NCI-H2227 (cell line): ENCODE measurements around the gene CFAP410.

Experiments
- DNase-seq: peaks from one replicate; lab custom pipeline; 2025; ENCODE audit not compliant: unreplicated experiment; lab: John Stamatoyannopoulos, UW

CFAP410 gene

DNA sequence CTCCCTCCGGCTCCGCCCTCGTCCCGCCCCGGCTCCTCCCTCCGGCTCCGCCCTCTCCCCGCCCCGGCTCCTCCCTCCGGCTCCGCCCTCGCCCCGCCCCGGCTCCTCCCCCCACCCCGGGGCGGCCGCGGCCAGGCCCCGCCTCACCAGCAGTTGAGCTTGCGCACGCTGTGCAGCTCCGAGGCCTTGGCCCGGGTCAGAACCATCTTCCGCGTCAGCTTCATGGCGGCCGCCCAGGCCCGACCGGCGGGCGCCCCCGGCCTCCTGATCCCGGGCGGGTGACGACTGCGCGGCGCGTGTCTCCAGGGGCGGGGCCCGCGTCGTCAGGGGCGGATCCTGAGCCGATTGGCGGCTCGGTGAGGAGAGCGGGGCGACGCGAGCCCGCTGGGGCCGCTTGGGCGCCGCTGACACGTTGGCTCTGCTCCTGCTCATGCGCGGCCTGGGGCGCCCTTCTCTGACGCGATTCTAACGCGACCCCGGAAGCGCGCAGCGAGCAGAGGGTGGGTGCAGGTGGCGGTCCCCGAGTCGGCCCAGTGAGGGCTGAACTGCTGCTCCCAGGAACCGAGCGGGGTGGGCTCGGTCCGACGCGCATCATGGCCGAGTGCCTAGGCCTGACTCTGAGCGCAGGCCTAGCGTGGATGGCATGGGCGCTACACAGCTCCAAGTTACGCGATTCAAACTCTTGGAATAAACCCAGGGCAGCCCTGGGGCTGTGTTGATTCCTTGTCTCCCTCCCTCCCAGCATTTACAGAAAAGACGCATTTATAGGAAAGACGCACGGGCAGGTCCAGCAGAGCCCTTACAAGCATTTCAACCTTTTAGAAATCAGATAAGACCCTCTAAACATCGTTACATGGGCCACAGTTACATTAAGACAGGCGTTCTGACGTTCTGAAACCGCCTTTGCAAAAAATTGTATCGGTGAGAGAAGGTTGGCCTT is at the start of gene CFAP410:
Gene CFAP410, minus strand, starts transcription at position 420 of the 940 bp plus-strand sequence. Its CDS starts 196 bp downstream, at position 224.
- peak; percentile 97 for DNase-seq

GRCh38 chr21:44384968-44385367 is 45.8 kb upstream of the CFAP410 start:
- no peak for DNase-seq

DNA sequence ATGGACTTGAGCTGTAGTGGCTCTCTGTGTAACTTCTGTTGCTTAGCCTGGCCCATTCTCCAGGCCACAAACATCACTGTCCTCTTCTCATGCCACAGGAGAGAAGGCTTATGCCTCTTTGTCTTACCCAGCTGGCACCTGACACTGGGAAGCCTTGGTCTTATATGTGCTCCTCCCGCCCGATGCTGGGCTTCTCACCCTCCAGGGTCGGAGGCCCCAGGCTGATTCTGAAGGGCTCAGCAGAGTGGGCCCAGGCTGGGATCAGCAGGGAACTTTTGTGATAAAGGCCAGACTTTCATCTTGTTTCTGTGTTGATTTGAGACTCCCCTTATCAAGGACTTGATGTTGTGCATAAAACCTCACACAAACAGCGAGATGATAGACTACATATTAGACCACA is 44.0 kb upstream of the CFAP410 start:
- DNase-seq, result no peak

GRCh38 chr21:44382536-44382935 is 43.3 kb upstream of the CFAP410 start:
- no peak for DNase-seq

DNA sequence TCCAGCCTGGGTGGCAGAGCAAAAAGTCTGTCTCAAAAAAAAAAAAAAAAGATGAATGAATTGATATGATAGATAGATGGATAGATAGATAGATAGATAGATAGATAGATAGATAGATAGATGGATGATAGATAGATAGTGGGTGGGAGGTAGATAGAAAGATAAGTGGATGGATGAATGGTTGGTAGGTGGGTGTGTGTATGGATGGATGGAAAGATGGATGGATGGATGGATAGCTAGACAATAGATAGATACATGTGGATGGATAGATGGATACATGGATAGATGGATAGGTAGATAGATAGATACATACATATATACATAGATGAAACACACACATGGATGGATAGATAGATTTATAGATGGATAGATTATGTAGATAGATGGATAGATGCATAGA is 42.7 kb upstream of the CFAP410 start:
- DNase-seq, result no peak

DNA sequence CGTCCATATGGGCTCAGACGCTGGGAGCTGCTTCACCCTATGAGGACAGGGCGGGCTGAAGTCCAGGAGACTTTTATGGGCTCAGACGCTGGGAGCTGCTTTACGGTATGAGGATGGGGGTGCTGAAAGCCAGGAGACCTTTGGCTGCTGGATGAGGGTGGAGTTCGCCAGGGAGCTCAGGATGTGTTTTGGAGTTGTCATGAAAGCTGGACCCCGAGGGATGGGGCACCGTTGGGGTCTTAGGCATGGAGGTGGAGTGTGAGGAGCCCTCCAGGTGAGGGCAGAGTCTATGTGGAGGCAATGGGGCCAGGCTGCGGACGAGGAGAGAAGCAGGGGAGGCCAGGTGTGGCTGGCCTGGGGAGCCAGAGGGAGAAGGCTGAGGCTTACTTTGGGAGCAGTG is 41.7 kb upstream of the CFAP410 start:
- DNase-seq, result no peak

DNA sequence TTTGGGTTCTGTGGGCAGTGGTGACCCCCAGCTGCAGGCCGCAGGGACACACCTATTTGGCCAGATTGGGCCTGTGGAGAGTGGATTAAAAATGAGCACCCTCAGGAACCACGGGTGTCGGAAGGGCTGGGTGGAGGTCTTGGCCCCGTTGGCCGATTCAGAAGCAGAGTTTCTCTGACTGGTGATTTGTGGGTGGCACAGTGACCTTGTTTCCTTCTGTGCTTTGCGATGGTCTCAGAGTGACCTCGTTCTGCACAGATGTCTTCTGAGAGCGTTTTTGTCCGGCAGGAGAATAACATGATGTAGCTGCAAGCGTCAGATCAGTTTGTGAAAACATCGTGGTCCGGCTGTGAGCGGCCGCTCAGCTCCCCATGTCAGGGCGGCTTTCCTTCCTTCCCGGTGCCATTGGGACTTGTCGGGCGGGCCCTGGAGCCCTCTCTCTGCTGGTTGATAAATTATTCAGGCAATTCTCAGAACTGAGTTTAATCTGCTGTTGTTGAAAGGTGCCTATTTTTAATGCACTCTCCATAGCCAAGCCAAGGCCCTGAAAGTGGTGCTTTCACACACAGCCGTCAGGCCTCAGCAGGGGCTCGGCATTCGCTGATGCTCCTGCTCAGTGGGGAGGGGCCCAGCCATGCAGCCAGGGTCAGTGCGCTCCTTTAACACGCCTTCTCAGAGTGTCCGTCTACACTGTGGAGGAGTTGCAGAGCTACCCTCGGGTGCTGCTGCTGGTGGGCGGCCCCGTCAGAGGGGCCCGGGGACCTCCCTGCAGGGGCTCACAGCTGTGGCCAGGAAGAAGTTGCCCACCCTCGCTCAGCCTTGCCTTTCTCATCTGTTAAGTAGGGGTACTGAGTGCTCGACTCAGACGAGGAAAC is 41.0 kb upstream of the CFAP410 start:
- peak; percentile 11 for DNase-seq

DNA sequence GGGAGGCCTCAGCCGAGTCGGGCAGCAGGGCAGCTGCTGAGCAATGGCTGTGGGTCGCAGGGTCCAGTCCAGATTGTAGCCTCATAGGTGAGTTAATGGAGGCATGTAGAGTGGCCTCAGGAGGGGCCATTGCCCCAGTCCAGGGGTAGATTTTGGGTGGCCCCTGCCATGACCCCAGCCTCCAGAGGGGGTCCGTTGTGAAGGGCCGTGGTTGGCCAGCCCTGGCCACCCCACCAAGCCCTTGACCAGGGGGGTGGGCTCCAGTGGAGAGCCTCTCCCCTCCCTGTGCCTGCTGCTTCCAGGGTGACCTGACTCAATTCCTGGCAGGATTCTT is 40.3 kb upstream of the CFAP410 start:
- no peak for DNase-seq

- DNase-seq, result no peak
Measured at GRCh38 chr21:44378646-44379514, 39.7 kb upstream of the CFAP410 start.

- no peak for DNase-seq
Measured at GRCh38 chr21:44377922-44378645, 38.9 kb upstream of the CFAP410 start.

DNA sequence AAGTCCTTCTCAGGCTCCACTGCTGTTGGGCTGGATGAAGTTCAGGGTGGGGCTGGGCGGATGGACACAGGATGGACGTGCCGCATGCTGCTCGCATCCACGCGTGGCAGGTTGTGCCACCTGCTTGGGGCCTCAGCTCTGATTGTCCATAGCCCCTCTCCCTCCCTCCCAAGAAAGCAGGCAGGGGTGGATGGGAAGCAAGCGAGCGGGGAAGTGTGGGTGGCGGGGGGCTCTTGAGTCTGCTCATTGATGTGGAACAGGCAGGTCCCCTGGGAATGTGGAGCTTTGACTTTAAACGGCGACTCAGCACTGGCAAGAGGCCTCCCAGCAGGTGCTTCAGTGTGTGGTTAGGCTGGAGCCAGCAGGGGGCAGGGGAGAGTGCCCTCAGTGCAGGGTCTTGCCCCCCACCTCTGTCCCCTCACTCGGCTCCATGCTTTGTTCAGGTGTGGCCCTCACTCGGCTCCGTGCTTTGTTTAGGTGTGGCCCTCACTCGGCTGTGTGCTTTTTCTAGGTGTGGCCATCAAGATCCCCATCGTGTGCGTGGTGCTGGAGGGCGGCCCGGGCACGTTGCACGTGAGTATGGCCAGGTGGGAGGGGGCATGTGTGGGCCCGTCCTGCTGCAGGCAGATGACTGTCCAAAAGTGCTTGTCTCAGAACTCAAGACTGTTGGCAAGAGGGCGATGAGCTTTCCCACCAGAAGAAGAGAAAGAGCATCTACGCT is 38.2 kb upstream of the CFAP410 start:
- no peak for DNase-seq

DNA sequence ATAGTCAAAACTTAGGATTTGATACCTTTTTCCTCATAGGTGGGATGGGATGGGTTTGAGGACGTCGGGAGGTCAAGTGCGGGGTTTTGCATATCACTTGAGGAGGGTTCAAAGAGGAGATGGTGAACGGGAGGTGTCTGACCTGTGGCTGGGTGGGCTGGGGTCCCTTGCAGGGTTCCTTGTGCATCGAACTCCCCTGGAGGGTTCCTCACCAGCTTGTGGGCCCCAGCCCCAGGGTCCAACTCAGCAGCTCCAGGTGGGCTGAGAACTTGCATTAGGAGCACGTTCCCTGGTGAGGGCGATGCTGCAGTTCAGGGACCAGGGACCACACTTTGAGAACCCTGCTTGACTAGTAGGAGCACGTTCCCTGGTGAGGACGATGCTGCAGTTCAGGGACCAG is 37.4 kb upstream of the CFAP410 start:
- no peak for DNase-seq

DNA sequence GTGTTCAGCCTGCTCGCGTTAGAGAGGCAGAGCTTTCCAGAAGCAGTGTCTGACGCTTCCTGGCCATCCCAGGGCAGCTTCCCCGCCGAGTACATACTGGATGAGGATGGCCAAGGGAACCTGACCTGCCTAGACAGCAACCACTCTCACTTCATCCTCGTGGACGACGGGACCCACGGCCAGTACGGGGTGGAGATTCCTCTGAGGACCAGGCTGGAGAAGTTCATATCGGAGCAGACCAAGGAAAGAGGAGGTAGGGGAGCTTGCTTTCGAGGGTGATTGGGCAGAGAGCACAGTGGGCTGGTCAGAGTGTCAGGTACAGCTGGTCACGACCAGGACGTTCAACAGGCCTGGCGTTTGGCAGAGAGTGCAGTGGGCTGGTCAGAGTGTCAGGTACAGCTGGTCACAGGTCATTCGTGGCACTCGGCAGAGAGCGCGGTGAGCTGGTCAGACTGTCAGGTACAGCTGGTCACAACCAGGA is 36.6 kb upstream of the CFAP410 start:
- DNase-seq, result no peak

- no peak for DNase-seq
Measured at GRCh38 chr21:44375281-44375651, 36.1 kb upstream of the CFAP410 start.

DNA sequence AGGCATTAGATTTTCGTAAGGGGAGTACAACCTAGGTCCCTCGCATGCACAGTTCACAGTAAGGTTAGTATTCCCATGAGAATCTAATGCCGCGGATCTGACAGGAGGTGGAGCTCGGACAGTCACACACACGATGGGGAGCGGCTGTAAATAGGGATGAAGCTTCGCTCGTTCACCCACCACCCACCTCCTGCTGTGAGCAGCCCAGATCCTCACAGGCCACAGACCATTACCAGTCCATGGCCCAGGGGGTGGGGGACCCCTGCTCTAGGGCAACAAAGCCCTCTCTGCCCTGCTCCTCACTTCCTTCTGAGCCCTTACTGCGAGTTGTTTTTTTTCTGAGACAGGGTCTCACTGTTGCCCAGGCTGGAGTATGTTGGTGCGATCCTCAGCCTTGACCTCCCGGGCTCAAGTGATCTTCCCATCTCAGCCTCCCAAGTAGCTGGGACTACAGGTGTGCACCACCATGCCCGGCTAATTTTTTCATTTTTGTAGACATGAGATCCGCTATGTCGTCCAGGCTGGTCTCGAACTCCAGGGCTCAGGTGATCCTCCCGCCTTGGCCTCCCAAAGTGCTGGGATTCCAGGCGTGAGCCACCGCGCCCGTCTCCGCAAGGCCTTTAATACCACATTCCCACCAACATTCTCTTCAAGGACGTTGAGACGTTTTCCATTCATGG is 35.6 kb upstream of the CFAP410 start:
- no peak for DNase-seq

GRCh38 chr21:44372616-44373015 is 33.4 kb upstream of the CFAP410 start:
- DNase-seq, result no peak

DNA sequence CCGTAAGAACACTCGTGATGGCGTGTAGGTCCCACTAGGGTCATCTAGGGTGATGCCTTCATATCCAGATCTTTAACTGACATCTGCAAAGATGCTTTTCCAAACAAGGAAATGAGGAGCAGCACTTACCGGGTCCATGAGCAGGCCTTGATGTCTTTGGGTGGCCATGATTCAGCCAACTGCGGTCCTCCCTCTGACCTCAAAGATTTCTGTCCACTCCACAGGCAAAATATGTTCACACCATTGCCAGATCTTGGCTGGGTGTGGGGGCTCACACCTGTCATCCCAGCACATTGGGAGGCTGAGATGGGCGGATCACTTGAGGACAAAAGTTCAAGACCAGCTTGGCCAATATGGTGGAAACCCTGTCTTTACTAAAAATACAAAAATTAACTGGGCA is 32.4 kb upstream of the CFAP410 start:
- no peak for DNase-seq

DNA sequence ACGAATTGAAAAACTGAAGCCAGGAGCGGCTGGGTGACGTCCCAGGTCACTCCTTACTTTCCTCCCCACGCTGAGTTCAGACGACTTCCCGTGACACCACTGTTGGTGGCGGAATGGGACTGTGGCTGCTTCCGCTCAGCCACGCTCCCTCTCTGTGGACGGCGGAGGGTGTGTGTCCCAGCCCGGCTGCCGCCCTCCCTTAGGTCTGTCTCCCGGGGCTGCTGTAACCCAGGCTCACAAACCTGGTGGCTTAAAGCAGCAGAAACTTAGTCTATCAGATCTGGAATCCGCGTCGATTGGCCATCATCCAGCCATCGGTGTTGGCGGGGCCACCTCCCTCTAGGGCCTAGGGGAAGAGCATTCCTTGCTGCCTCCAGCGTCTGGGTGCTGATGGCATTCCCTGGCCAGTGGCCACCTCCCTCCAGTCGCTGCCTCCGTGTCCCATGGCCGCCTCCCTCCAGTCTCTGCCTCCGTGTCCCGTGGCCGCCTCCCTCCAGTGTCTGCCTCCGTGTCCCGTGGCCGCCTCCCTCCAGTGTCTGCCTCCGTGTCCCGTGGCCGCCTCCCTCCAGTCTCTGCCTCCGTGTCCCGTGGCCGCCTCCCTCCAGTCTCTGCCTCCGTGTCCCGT is 31.7 kb upstream of the CFAP410 start:
- no peak for DNase-seq
